ENCODE data around the gene CCDC92. TPM values are rescaled to one million over a fixed set of nuclear protein-coding genes. Genes with fewer than 3 reads are reported as not detected.

The CCDC92 gene
- total RNA-seq, 1 donor from 2014 or later = 25.9 TPM

- H3K4me3 ChIP-seq (ENCODE audit: low read depth, low read length) = no peak overlapping the region
- no peak for DNase-seq (ENCODE audit: low read depth)
- TF ChIP-seq CTCF (conservative IDR thresholded peaks at IDR 0.05; ENCODE audit: low read depth, low read length) = no peak
These were observed 12.4 kb downstream of the CCDC92 start for GRCh38 chr12:123960029-123960735.

DNA sequence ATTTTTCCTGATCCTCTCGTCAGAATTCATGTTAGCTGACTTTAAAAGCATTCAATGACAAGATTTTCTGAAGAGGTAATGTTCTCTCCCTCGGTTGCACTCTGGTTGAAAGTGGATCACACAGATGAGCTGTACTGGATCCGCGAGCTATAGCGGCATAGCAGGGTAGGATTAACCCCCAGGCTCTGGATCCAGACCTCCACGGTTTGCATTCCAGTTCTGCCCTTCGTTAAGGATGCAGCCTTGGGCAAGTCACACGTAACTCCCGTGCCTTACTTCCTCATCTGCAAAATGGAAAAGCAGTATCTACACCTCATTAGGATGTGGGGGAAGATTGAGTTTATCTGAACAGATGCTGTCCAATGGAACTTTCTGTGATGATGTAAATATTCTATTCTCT is 13.8 kb downstream of the CCDC92 start:
- TF ChIP-seq CTCF (conservative IDR thresholded peaks at IDR 0.05; ENCODE audit: low read depth, low read length) = no peak
- no peak for DNase-seq (ENCODE audit: low read depth)

GRCh38 chr12:123958462-123958861 is 14.2 kb downstream of the CCDC92 start:
- no peak overlapping the region for H3K4me3 ChIP-seq (ENCODE audit: low read depth, low read length)
- no peak for DNase-seq (ENCODE audit: low read depth)
- no peak for TF ChIP-seq CTCF (conservative IDR thresholded peaks at IDR 0.05; ENCODE audit: low read depth, low read length)

More for the DNA sequence above, 13.8 kb downstream of the CCDC92 start:
- no peak overlapping the region for H3K4me3 ChIP-seq (ENCODE audit: low read depth, low read length)

- H3K4me3 ChIP-seq (ENCODE audit: low read depth, low read length) = no peak overlapping the region
- TF ChIP-seq CTCF (conservative IDR thresholded peaks at IDR 0.05; ENCODE audit: low read depth, low read length) = no peak
- DNase-seq (ENCODE audit: low read depth) = no peak
These were observed 15.4 kb downstream of the CCDC92 start for GRCh38 chr12:123957196-123957595.

- TF ChIP-seq CTCF (conservative IDR thresholded peaks at IDR 0.05; ENCODE audit: low read depth, low read length) = no peak
- DNase-seq (ENCODE audit: low read depth) = no peak
- no peak overlapping the region for H3K4me3 ChIP-seq (ENCODE audit: low read depth, low read length)
These were observed 16.4 kb downstream of the CCDC92 start for GRCh38 chr12:123956249-123956648.

DNA sequence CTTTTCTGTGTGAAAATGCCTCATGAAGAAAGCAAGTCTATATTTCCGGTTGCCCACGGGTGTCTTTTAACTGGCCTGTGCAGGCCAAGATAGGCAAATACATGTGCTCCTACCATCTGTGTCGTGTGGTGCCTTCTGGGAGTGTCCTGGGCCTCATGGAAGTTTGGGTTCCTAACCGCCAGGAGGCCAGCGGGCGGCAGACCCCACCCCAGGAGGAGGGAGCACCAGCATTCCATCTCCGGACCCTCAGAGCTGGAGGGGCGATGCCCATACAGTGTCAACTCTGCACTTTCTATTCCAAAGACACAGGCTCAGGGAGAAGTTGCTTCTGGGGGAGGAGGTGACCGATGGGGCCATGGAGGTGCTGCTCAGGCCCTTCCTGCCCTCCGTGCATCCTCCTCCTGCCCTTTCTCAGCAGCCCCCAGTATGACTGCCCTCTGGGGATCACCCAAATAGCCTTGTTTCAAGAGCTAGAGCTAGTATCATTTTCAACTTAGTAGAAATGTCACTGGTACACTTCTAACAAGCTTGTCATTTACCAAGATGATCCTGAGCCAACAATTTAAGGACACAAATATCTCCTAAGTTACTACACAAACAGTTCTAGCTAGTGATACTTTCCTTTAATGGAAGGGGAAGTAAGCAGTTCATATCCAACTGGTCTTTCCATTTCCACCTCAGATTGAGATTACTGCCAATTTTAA is 17.8 kb downstream of the CCDC92 start:
- H3K4me3 ChIP-seq (ENCODE audit: low read depth, low read length) = no peak overlapping the region
- TF ChIP-seq CTCF (conservative IDR thresholded peaks at IDR 0.05; ENCODE audit: low read depth, low read length) = no peak
- DNase-seq (ENCODE audit: low read depth) = no peak
